ENCODE data around the gene CACHD1.

Gene CACHD1

GRCh38 chr1:64518692-64519481 is 49.0 kb downstream of the CACHD1 start:
- no CpG with 5 or more reads among the region's 1 CpG for WGBS (ENCODE audit: extremely low coverage, insufficient coverage, insufficient read length)
- Histone ChIP-seq H3K27ac (ENCODE audit: low read depth, low read length) (no peak overlapping the region), H4K8ac (ENCODE audit: low read depth, low read length) (no peak overlapping the region), H4K91ac (ENCODE audit: low read depth, low read length) (no peak overlapping the region), H2BK12ac (ENCODE audit: low read length) (no peak overlapping the region), H3K79me2 (ENCODE audit: control insufficient read depth, insufficient read depth, low read length, poor library complexity) (no peaks in the 10 kb centered on the region), H2BK5ac (ENCODE audit: low read depth, low read length, poor library complexity) (no peak overlapping the region), H3K23ac (ENCODE audit: low read length) (no peak overlapping the region), H3K36me3 (ENCODE audit: control insufficient read depth in 1 of 2, insufficient read depth in 2 of 2, low read length in 2 of 2) (no peaks in the 10 kb centered on the region), H3K4me3 (ENCODE audit: low read depth, low read length) (no peak overlapping the region), H3K4ac (ENCODE audit: low read depth, low read length) (no peak overlapping the region), H2AFZ (ENCODE audit: insufficient read depth, low read length, poor library complexity) (no peak overlapping the region), H3K9ac (ENCODE audit: low read length) (no peak overlapping the region), H3K9me3 (ENCODE audit: insufficient read depth, low read depth, low read length) (no peaks in the 10 kb centered on the region), H3K4me1 (ENCODE audit: control insufficient read depth in 1 of 2, insufficient read depth in 2 of 2, low read length in 2 of 2) (no peaks in the 10 kb centered on the region), H2BK120ac (ENCODE audit: insufficient read depth, low read length, poor library complexity) (no peak overlapping the region), H3K4me2 (ENCODE audit: low read length) (no peak overlapping the region), H3K79me1 (ENCODE audit: low read length) (no peaks in the 10 kb centered on the region), H4K12ac (ENCODE audit: low read depth, low read length) (no peak overlapping the region), H3K27me3 (ENCODE audit: insufficient read depth, low read length) (no peaks in the 10 kb centered on the region), H2AK5ac (ENCODE audit: low read length) (no peak overlapping the region), H3K18ac (ENCODE audit: low read length) (no peak overlapping the region), H3K14ac (ENCODE audit: low read length) (no peak overlapping the region)
- no peak for DNase-seq

GRCh38 chr1:64519901-64520300 is 50.0 kb downstream of the CACHD1 start:
- no peaks in the 10 kb centered on the region for H3K9me3 ChIP-seq (ENCODE audit: insufficient read depth, low read depth, low read length)
- no peak overlapping the region for H3K23ac ChIP-seq (ENCODE audit: low read length)
- no peak overlapping the region for H2BK5ac ChIP-seq (ENCODE audit: low read depth, low read length, poor library complexity)
- H3K79me1 ChIP-seq (ENCODE audit: low read length): no peaks in the 10 kb centered on the region
- H3K27ac ChIP-seq (ENCODE audit: low read depth, low read length): no peak overlapping the region
- H3K79me2 ChIP-seq (ENCODE audit: control insufficient read depth, insufficient read depth, low read length, poor library complexity): no peaks in the 10 kb centered on the region
- H2BK12ac ChIP-seq (ENCODE audit: low read length): no peak overlapping the region
- H4K8ac ChIP-seq (ENCODE audit: low read depth, low read length): no peak overlapping the region
- no peak overlapping the region for H2AK5ac ChIP-seq (ENCODE audit: low read length)
- H3K27me3 ChIP-seq (ENCODE audit: insufficient read depth, low read length): no peaks in the 10 kb centered on the region
- no peak overlapping the region for H4K91ac ChIP-seq (ENCODE audit: low read depth, low read length)
- no peak overlapping the region for H2AFZ ChIP-seq (ENCODE audit: insufficient read depth, low read length, poor library complexity)
- no peak overlapping the region for H3K4me2 ChIP-seq (ENCODE audit: low read length)
- H3K14ac ChIP-seq (ENCODE audit: low read length): no peak overlapping the region
- DNase-seq: no peak
- H4K12ac ChIP-seq (ENCODE audit: low read depth, low read length): no peak overlapping the region
- no peak overlapping the region for H3K9ac ChIP-seq (ENCODE audit: low read length)
- H3K4me1 ChIP-seq (ENCODE audit: control insufficient read depth in 1 of 2, insufficient read depth in 2 of 2, low read length in 2 of 2): no peaks in the 10 kb centered on the region
- no peaks in the 10 kb centered on the region for H3K36me3 ChIP-seq (ENCODE audit: control insufficient read depth in 1 of 2, insufficient read depth in 2 of 2, low read length in 2 of 2)
- no peak overlapping the region for H3K4ac ChIP-seq (ENCODE audit: low read depth, low read length)
- no peak overlapping the region for H3K18ac ChIP-seq (ENCODE audit: low read length)
- no peak overlapping the region for H2BK120ac ChIP-seq (ENCODE audit: insufficient read depth, low read length, poor library complexity)
- H3K4me3 ChIP-seq (ENCODE audit: low read depth, low read length): no peak overlapping the region
- WGBS (ENCODE audit: extremely low coverage, insufficient coverage, insufficient read length): no CpG with 5 or more reads among the region's 3 CpGs

GRCh38 chr1:64522740-64523139 is 52.8 kb downstream of the CACHD1 start:
- DNase-seq: no peak
- Histone ChIP-seq H3K9me3 (ENCODE audit: insufficient read depth, low read depth, low read length) (no peaks in the 10 kb centered on the region), H3K9ac (ENCODE audit: low read length) (no peak overlapping the region)

GRCh38 chr1:64523413-64524337 is 53.7 kb downstream of the CACHD1 start:
- Histone ChIP-seq H2BK12ac (ENCODE audit: low read length) (no peak overlapping the region), H3K27me3 (ENCODE audit: insufficient read depth, low read length) (no peaks in the 10 kb centered on the region), H3K4me3 (ENCODE audit: low read depth, low read length) (no peak overlapping the region), H4K91ac (ENCODE audit: low read depth, low read length) (no peak overlapping the region), H3K4me2 (ENCODE audit: low read length) (no peak overlapping the region), H3K36me3 (ENCODE audit: control insufficient read depth in 1 of 2, insufficient read depth in 2 of 2, low read length in 2 of 2) (no peaks in the 10 kb centered on the region), H3K79me2 (ENCODE audit: control insufficient read depth, insufficient read depth, low read length, poor library complexity) (no peaks in the 10 kb centered on the region), H3K9me3 (ENCODE audit: insufficient read depth, low read depth, low read length) (no peaks in the 10 kb centered on the region), H2AK5ac (ENCODE audit: low read length) (no peak overlapping the region), H3K18ac (ENCODE audit: low read length) (no peak overlapping the region), H3K14ac (ENCODE audit: low read length) (no peak overlapping the region), H4K12ac (ENCODE audit: low read depth, low read length) (no peak overlapping the region), H3K79me1 (ENCODE audit: low read length) (no peaks in the 10 kb centered on the region), H2AFZ (ENCODE audit: insufficient read depth, low read length, poor library complexity) (no peak overlapping the region), H3K27ac (ENCODE audit: low read depth, low read length) (no peak overlapping the region), H3K4me1 (ENCODE audit: control insufficient read depth in 1 of 2, insufficient read depth in 2 of 2, low read length in 2 of 2) (no peaks in the 10 kb centered on the region), H3K9ac (ENCODE audit: low read length) (no peak overlapping the region), H3K23ac (ENCODE audit: low read length) (no peak overlapping the region), H2BK120ac (ENCODE audit: insufficient read depth, low read length, poor library complexity) (no peak overlapping the region), H4K8ac (ENCODE audit: low read depth, low read length) (no peak overlapping the region), H2BK5ac (ENCODE audit: low read depth, low read length, poor library complexity) (no peak overlapping the region), H3K4ac (ENCODE audit: low read depth, low read length) (no peak overlapping the region)
- DNase-seq: no peak
- WGBS (ENCODE audit: extremely low coverage, insufficient coverage, insufficient read length): no CpG with 5 or more reads among the region's 5 CpGs

More at GRCh38 chr1:64522740-64523139, 52.8 kb downstream of the CACHD1 start:
- no peak overlapping the region for H3K27ac ChIP-seq (ENCODE audit: low read depth, low read length)
- H4K91ac ChIP-seq (ENCODE audit: low read depth, low read length): no peak overlapping the region
- H2BK5ac ChIP-seq (ENCODE audit: low read depth, low read length, poor library complexity): no peak overlapping the region
- H4K8ac ChIP-seq (ENCODE audit: low read depth, low read length): no peak overlapping the region
- H3K79me2 ChIP-seq (ENCODE audit: control insufficient read depth, insufficient read depth, low read length, poor library complexity): no peaks in the 10 kb centered on the region
- H3K23ac ChIP-seq (ENCODE audit: low read length): no peak overlapping the region
- no peaks in the 10 kb centered on the region for H3K36me3 ChIP-seq (ENCODE audit: control insufficient read depth in 1 of 2, insufficient read depth in 2 of 2, low read length in 2 of 2)
- H2BK12ac ChIP-seq (ENCODE audit: low read length): no peak overlapping the region
- no peak overlapping the region for H2BK120ac ChIP-seq (ENCODE audit: insufficient read depth, low read length, poor library complexity)
- H3K4me1 ChIP-seq (ENCODE audit: control insufficient read depth in 1 of 2, insufficient read depth in 2 of 2, low read length in 2 of 2): no peaks in the 10 kb centered on the region
- H2AFZ ChIP-seq (ENCODE audit: insufficient read depth, low read length, poor library complexity): no peak overlapping the region
- H3K18ac ChIP-seq (ENCODE audit: low read length): no peak overlapping the region
- H3K4me2 ChIP-seq (ENCODE audit: low read length): no peak overlapping the region
- H3K4ac ChIP-seq (ENCODE audit: low read depth, low read length): no peak overlapping the region
- no peaks in the 10 kb centered on the region for H3K79me1 ChIP-seq (ENCODE audit: low read length)
- H3K27me3 ChIP-seq (ENCODE audit: insufficient read depth, low read length): no peaks in the 10 kb centered on the region
- no peak overlapping the region for H3K14ac ChIP-seq (ENCODE audit: low read length)
- H2AK5ac ChIP-seq (ENCODE audit: low read length): no peak overlapping the region
- no peak overlapping the region for H3K4me3 ChIP-seq (ENCODE audit: low read depth, low read length)
- H4K12ac ChIP-seq (ENCODE audit: low read depth, low read length): no peak overlapping the region

Data from trophoblast cell (in vitro differentiated cells and primary cell).